ENCODE results near the gene PCSK7.
"Not testable (repeated sequence)": the region's sequence is repeated elsewhere in the genome, so short reads cannot be mapped to it uniquely, and the experiment has no call there.

- not testable (repeated sequence) for TF ChIP-seq CTCF (conservative IDR thresholded peaks at IDR 0.05; ENCODE audit: low read depth, low read length); RAD21 (IDR thresholded peaks at IDR 0.05; ENCODE audit: low read length); POLR2A (IDR thresholded peaks at IDR 0.05; ENCODE audit: low read depth, low read length); SMC3 (IDR thresholded peaks at IDR 0.05; ENCODE audit: low read depth, low read length); BHLHE40 (IDR thresholded peaks at IDR 0.05; ENCODE audit: low read depth, low read length); USF2 (IDR thresholded peaks at IDR 0.05; ENCODE audit: low read depth, low read length); RFX5 (IDR thresholded peaks at IDR 0.05; ENCODE audit: low read depth, low read length)
Measured at GRCh38 chr11:117264624-117265323, 32.9 kb upstream of the PCSK7 start.
